ENCODE data around the gene ACSS2. TPM values are rescaled to one million over a fixed set of nuclear protein-coding genes. Genes with fewer than 3 reads are reported as not detected.

ACSS2 gene
- total RNA-seq, 2 donors from 2014 or later, result 17.0 to 34.2 TPM

GRCh38 chr20:34925341-34925740, 48.9 kb downstream of the ACSS2 start:
- H3K36me3 ChIP-seq (ENCODE audit: control insufficient read depth, insufficient read depth, low read length), result peaks cover 24% of the 10 kb centered on the region
- Mint-ChIP-seq H3K9me3 (no peaks in the 10 kb centered on the region), H3K27ac (no peak overlapping the region), H3K4me3 (no peak overlapping the region), H3K27me3 (ENCODE audit: insufficient read depth) (no peaks in the 10 kb centered on the region), H3K36me3 (ENCODE audit: low read depth) (peaks cover 46% of the 10 kb centered on the region), H3K4me1 (no peaks in the 10 kb centered on the region)
- no peak for DNase-seq
- H3K9ac ChIP-seq (ENCODE audit: extremely low read depth, low read length, poor library complexity, severe bottlenecking), result no peak overlapping the region
- 95 to 100% methylated on average over 2 to 3 of the region's 3 CpGs for WGBS, 2 experiments (ENCODE audit: insufficient coverage in 1 of 2, insufficient read length in 1 of 2)
- no peak overlapping the region for H3K4me3 ChIP-seq (ENCODE audit: low read length)
- H3K27me3 ChIP-seq (ENCODE audit: control insufficient read depth, insufficient read depth, low read length, poor library complexity, severe bottlenecking), result no peaks in the 10 kb centered on the region
- H3K4me1 ChIP-seq (ENCODE audit: control insufficient read depth, insufficient read depth, low read length), result no peaks in the 10 kb centered on the region
- no peak for TF ChIP-seq CTCF (conservative IDR thresholded peaks at IDR 0.05)
- peaks cover 10% of the 10 kb centered on the region for H3K9me3 ChIP-seq (ENCODE audit: control insufficient read depth, low read length)
- no peak overlapping the region for H3K27ac ChIP-seq (ENCODE audit: low read depth, low read length)

- no peak for TF ChIP-seq CTCF (conservative IDR thresholded peaks at IDR 0.05)
- Mint-ChIP-seq H3K9me3 (no peaks in the 10 kb centered on the region), H3K27ac (no peak overlapping the region), H3K27me3 (ENCODE audit: insufficient read depth) (no peaks in the 10 kb centered on the region), H3K4me1 (no peaks in the 10 kb centered on the region), H3K4me3 (no peak overlapping the region), H3K36me3 (ENCODE audit: low read depth) (peaks cover 47% of the 10 kb centered on the region)
- WGBS, 2 experiments (ENCODE audit: insufficient coverage in 1 of 2, insufficient read length in 1 of 2), result 86% methylated on average over 1 of the region's 1 CpG
- Histone ChIP-seq H3K9me3 (ENCODE audit: control insufficient read depth, low read length) (peaks cover 10% of the 10 kb centered on the region), H3K4me3 (ENCODE audit: low read length) (no peak overlapping the region), H3K27ac (ENCODE audit: low read depth, low read length) (no peak overlapping the region), H3K27me3 (ENCODE audit: control insufficient read depth, insufficient read depth, low read length, poor library complexity, severe bottlenecking) (no peaks in the 10 kb centered on the region), H3K9ac (ENCODE audit: extremely low read depth, low read length, poor library complexity, severe bottlenecking) (no peak overlapping the region), H3K36me3 (ENCODE audit: control insufficient read depth, insufficient read depth, low read length) (peaks cover 27% of the 10 kb centered on the region), H3K4me1 (ENCODE audit: control insufficient read depth, insufficient read depth, low read length) (no peaks in the 10 kb centered on the region)
- DNase-seq, result no peak
These were observed 49.6 kb downstream of the ACSS2 start for GRCh38 chr20:34925981-34926380.

- no peaks in the 10 kb centered on the region for H3K4me1 ChIP-seq (ENCODE audit: control insufficient read depth, insufficient read depth, low read length)
- H3K27ac ChIP-seq (ENCODE audit: low read depth, low read length), result no peak overlapping the region
- H3K36me3 ChIP-seq (ENCODE audit: control insufficient read depth, insufficient read depth, low read length), result peaks cover 30% of the 10 kb centered on the region
- peaks cover 51% of the 10 kb centered on the region for H3K36me3 Mint-ChIP-seq (ENCODE audit: low read depth)
- no peak overlapping the region for H3K9ac ChIP-seq (ENCODE audit: extremely low read depth, low read length, poor library complexity, severe bottlenecking)
- H3K4me1 Mint-ChIP-seq, result no peaks in the 10 kb centered on the region
- DNase-seq, result no peak
- H3K27ac Mint-ChIP-seq, result no peak overlapping the region
- H3K4me3 Mint-ChIP-seq, result no peak overlapping the region
- WGBS, 2 experiments (ENCODE audit: insufficient coverage in 1 of 2, insufficient read length in 1 of 2), result 92% methylated on average over 1 of the region's 1 CpG; no CpG with 5 or more reads in 1 of the 2 experiments
- no peak for TF ChIP-seq CTCF (conservative IDR thresholded peaks at IDR 0.05)
- no peaks in the 10 kb centered on the region for H3K27me3 ChIP-seq (ENCODE audit: control insufficient read depth, insufficient read depth, low read length, poor library complexity, severe bottlenecking)
- H3K9me3 ChIP-seq (ENCODE audit: control insufficient read depth, low read length), result peaks cover 10% of the 10 kb centered on the region
- H3K27me3 Mint-ChIP-seq (ENCODE audit: insufficient read depth), result no peaks in the 10 kb centered on the region
- H3K4me3 ChIP-seq (ENCODE audit: low read length), result no peak overlapping the region
- H3K9me3 Mint-ChIP-seq, result no peaks in the 10 kb centered on the region
These were observed 50.2 kb downstream of the ACSS2 start for GRCh38 chr20:34926581-34926980.

All from endodermal cell (in vitro differentiated cells).